Colonic mucosa (tissue), 4 donors: ENCODE data around the gene HUNK. TPM values are rescaled to one million over a fixed set of nuclear protein-coding genes. Genes with fewer than 3 reads are reported as not detected.

Experiments
- DNase-seq: peaks from one replicate; pipeline ENCODE4 v3.0.0-alpha.2; 2020
- H3K27ac ChIP-seq: fragments of 200-600 bp; one replicate; pipeline ENCODE4 v1.8.0; 2021
- H3K27me3 ChIP-seq: fragments of 200-600 bp; one replicate; pipeline ENCODE4 v1.8.0; 2021
- H3K36me3 ChIP-seq: fragments of 200-600 bp; one replicate; pipeline ENCODE4 v1.8.0; 2021
- H3K4me1 ChIP-seq: fragments of 200-600 bp; one replicate; pipeline ENCODE4 v1.8.0; 2021; ENCODE audit warnings: mild to moderate bottlenecking
- H3K4me3 ChIP-seq: fragments of 200-600 bp; one replicate; pipeline ENCODE4 v1.8.0; 2021
- H3K9ac ChIP-seq, 2 donors: one replicate each; pipeline ENCODE4 v1.7.0; 2013; ENCODE audit warnings: control low read depth in 2 of 2, low read depth in 2 of 2, low read length in 2 of 2
- H3K9me3 ChIP-seq: fragments of 200-600 bp; one replicate; pipeline ENCODE4 v1.8.0; 2021
- intact Hi-C: fragments of 100-400 bp; cut with DNase I; formaldehyde crosslinking; loops from one replicate; pipeline ENCODE4 v1.14.1; 2022
- total RNA-seq, 2 donors: library from RNA; stranded (reverse); fragmentation: NEBNext Ultra II Directional in 1 of 2; extraction: Animal tissue kit (Norgen Biotek cat#: 25700) in 1 of 2; gene quantifications; one replicate each; pipeline ENCODE4 v1.2.1, GENCODE V29; 2021
- TF ChIP-seq, protein P1 (sequence below): fragments of 200-600 bp; IDR thresholded peaks from one replicate; pipeline ENCODE4 v1.8.0; 2022; ENCODE audit warnings: antibody characterized with exemption, mild to moderate bottlenecking
- donor health status: healthy.
- donor health status: DM: no; HTN: no; CAD: no.
- donor health status: DM: no; HTN: no; CAD: no.

The HUNK gene
- total RNA-seq, 2 donors from 2014 or later = 7.2 to 13.0 TPM

DNA sequence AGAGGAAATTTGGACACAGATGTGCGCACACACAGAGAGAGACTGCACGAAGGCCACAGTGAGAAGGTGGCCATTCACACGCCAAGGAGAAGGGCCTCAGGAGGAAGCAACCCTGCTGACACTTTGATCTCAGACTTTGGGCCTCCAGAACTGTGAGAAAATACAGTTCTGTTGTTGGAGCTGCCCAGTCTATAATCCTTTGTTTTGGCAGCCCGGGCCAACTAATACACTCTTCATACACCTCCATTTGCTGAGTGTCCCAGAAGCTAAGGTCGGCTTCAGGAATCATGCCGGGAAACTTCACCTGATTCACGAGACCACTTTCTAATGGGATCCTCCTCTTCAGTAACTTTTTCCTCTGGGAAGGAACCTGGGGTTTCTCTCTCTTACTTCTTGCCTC, 23.2 kb downstream of the HUNK start:
- no peaks in the 10 kb centered on the region for H3K9me3 ChIP-seq
- TF ChIP-seq, protein P1, sequence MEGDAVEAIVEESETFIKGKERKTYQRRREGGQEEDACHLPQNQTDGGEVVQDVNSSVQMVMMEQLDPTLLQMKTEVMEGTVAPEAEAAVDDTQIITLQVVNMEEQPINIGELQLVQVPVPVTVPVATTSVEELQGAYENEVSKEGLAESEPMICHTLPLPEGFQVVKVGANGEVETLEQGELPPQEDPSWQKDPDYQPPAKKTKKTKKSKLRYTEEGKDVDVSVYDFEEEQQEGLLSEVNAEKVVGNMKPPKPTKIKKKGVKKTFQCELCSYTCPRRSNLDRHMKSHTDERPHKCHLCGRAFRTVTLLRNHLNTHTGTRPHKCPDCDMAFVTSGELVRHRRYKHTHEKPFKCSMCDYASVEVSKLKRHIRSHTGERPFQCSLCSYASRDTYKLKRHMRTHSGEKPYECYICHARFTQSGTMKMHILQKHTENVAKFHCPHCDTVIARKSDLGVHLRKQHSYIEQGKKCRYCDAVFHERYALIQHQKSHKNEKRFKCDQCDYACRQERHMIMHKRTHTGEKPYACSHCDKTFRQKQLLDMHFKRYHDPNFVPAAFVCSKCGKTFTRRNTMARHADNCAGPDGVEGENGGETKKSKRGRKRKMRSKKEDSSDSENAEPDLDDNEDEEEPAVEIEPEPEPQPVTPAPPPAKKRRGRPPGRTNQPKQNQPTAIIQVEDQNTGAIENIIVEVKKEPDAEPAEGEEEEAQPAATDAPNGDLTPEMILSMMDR = no peak
- H3K4me3 ChIP-seq = no peak overlapping the region
- H3K9ac ChIP-seq = no peak overlapping the region
- H3K27ac ChIP-seq = no peak overlapping the region
- no peak for DNase-seq
- intact Hi-C loops = no loop called here
- no peaks in the 10 kb centered on the region for H3K27me3 ChIP-seq
- no peaks in the 10 kb centered on the region for H3K4me1 ChIP-seq
- H3K36me3 ChIP-seq = no peaks in the 10 kb centered on the region

DNA sequence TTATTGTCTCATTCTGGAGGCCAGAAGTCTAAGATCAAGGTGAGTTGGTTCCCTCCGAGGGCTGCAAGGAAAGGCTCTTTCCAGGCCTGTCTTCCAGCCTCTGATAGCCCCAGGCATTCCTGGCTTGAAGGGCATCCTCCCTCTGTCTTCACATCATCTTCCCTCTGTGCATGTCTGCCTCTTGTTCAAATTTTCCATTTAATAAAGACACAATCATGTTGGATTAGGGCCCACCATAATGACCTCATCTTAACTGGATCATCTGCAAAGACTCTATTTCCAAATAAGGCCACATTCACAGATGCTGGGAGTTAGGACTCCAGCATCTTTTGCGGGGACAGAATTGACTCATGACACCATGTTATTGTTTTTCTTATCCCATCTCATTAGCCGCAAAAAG, 24.5 kb downstream of the HUNK start:
- TF ChIP-seq, protein P1 = no peak
- H3K27ac ChIP-seq = no peak overlapping the region
- intact Hi-C loops = no loop called here
- H3K4me1 ChIP-seq = no peaks in the 10 kb centered on the region
- no peaks in the 10 kb centered on the region for H3K9me3 ChIP-seq
- no peak overlapping the region for H3K4me3 ChIP-seq
- no peak for DNase-seq
- H3K36me3 ChIP-seq = no peaks in the 10 kb centered on the region
- H3K27me3 ChIP-seq = no peaks in the 10 kb centered on the region
- no peak overlapping the region for H3K9ac ChIP-seq

DNA sequence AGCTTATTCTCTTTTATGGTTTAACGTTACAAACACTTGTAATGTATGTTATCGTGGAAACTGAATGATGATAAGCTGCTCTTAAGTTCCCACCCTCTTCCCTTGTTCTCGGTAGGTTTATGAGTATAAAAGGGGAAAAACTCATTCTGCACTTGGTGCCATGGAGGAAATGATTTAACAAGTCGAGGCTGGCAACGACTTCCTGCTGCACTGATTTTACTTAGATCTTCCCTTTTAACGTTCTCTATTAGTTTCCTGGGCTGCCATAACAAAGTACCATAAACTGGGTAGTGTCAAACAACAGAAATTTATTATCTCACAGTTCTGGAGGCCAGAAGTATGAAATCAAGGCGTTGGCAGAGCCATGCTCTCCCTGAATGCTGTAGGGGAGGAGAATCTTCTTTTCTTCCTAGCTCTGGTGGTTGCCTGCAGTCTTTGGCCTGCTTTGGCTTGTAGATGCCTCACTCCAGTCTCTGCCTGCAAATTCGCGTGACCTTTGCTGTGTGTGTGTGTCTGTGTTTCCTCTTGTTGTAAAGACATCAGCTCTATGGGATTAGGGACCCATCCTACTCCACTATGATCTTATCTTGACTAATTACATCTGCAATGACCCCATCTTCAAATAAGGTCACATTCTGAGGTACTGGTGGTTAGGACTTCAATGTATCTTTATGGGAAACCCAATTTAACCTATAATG, 26.3 kb downstream of the HUNK start:
- H3K9me3 ChIP-seq = no peaks in the 10 kb centered on the region
- TF ChIP-seq, protein P1 = no peak
- no peaks in the 10 kb centered on the region for H3K36me3 ChIP-seq
- H3K4me1 ChIP-seq = no peaks in the 10 kb centered on the region
- intact Hi-C loops = no loop called here
- no peak overlapping the region for H3K4me3 ChIP-seq
- DNase-seq = peak; percentile 47
- peak overlapping the region; percentile 83 for H3K27ac ChIP-seq
- peak overlapping the region in 1 of 2 donors; percentile 19 for H3K9ac ChIP-seq
- no peaks in the 10 kb centered on the region for H3K27me3 ChIP-seq

DNA sequence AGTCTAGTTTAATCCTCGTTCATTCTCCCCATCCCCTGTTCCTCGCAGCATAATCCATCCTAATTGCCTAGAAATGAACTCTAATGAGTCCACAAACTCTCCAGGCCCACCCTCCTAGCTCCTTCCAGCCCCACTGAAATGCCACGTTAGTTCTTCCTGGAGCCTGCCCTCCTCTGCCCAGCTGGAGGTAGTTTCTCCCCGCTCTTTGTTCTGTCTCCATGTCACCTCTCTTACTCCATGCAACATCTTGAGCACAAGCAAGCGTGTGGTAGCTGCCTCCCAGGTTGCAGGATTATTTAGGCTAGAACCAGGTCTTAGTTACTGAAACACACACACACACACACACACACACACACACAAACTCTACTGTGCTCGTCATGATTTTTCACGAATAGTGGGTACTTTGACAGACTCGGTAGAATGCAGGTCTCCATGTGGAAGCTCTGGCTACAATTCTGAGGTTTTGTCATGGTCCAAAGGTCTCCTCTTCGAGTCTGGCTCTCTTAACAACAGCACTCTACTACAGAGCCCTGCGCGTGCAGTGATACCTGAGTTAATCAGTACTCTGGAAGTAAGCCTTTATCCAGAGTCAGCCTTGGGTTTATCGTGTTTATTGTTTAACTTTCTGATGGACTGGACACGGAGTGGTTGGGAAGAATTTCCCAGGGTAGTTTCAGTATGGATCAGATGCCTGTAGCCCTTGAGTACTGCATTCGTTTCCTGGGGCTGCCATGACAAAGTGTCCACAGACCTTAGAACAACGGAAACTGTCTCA, 27.5 kb downstream of the HUNK start:
- TF ChIP-seq, protein P1 = no peak
- peak; percentile 77 for DNase-seq
- intact Hi-C loops = no loop called here
- Histone ChIP-seq H3K4me3 (no peak overlapping the region), H3K9me3 (no peaks in the 10 kb centered on the region), H3K27ac (peak overlapping the region; percentile 83), H3K9ac (peak overlapping the region in 1 of 2 donors; percentile 55), H3K36me3 (no peaks in the 10 kb centered on the region), H3K4me1 (no peaks in the 10 kb centered on the region), H3K27me3 (no peaks in the 10 kb centered on the region)

DNA sequence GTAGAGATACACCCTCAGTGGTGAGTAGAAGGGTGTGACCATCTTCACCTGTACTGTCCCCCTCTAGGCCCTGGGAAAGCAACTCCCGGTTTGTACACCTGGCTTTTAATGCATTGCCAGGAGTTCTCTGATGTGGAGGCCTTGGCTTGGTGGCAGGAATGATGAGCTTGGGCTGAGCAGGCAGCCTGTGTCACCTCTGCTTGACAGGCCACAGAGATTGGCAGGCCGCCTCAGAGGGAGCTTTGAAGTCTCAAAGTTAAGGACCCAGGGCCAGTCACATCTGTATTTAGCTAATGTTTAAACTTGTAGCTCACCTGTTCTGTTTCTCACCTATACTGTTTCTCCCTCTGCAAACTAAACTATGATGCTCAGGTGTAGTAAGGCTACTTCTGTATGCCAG, 28.5 kb downstream of the HUNK start:
- DNase-seq = peak; percentile 61
- Histone ChIP-seq H3K4me1 (no peaks in the 10 kb centered on the region), H3K27ac (peak overlapping the region; percentile 83), H3K36me3 (no peaks in the 10 kb centered on the region), H3K27me3 (no peaks in the 10 kb centered on the region), H3K4me3 (no peak overlapping the region), H3K9me3 (no peaks in the 10 kb centered on the region), H3K9ac (peak overlapping the region in 1 of 2 donors; percentile 49)
- TF ChIP-seq, protein P1 = no peak
- intact Hi-C loops = no loop called here
